ENCODE results near the gene PLEKHG3.

Gene PLEKHG3

DNA sequence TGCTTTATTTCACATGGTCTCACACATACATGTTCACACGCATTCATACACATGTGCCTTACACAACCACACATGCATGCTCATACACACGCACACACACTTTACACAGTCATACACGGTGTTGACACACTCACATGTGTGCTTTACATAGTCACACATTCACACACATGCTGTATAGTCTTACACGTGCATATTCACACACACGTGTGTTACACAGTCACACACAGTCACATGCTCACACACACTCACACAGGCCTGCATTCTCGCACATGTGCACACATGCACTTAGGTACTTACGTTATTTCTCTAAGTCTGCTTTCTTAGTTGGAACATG lies 18.0 kb upstream of the PLEKHG3 start:
- in situ Hi-C loops (cut with HindIII; ENCODE audit: low sequenced_read_pairs), result no loop called here

DNA sequence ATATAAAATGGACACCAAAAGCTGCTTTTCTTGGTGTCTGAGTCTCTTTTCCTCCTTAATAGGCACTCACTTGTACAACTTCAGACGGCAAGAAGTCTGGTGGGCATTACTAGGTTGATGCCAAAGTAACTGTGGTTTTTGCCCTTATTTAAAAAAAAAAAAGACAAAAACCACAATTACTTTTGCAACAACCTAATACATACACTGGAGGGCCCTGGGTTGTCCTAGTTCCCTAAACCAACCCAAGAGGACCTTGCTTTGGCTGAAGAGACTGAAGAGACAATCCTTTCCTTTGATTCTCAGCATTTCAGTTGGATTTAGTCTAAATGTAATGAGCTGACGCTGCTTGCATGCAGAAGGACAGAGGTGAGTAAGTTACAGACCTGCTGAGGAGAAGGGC lies 16.2 kb upstream of the PLEKHG3 start:
- in situ Hi-C loops (cut with HindIII; ENCODE audit: low sequenced_read_pairs), result no loop called here

DNA sequence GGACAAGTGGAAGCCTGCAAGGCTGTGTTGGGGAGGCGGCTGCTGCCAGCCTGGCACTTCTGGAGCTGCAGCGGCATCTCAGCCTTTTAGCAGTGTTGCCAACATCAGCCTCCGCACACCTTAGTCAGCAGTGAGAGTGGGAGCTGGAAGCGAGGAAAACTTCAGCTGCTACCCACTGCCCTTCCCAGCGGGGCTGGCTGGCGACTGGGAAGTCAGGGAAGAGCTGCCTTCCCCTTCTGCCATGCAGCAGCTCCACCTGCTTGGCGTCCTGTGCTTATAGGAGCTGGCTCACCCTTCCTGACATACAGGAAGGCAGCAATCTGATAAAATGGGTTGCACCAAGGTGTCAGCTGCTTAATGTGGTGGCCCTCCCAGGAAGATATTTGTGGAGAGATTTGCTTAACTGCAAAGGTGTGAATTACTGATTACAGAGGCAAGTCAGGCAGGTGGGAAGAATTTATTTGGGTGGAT lies 15.4 kb upstream of the PLEKHG3 start:
- in situ Hi-C loops (cut with HindIII; ENCODE audit: low sequenced_read_pairs), result no loop called here

DNA sequence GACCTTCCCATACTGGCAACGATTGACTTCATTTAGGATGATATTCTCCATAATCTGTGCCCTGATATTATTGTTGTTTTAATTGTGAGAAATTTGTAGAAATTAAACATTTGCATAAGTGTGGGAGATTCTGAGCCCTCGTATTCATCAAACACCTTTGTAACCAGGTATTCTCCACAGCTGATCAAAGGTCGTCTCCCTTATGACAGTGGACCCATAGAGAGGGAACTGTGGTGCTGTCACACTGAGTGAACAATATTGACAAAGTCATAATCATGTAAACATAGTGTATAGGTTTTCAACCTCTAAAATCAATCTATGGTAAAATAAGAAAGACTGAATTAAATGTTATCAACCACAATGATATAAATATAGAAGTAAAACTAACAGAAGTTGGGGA lies 14.9 kb upstream of the PLEKHG3 start:
- in situ Hi-C loops (cut with HindIII; ENCODE audit: low sequenced_read_pairs), result no loop called here

DNA sequence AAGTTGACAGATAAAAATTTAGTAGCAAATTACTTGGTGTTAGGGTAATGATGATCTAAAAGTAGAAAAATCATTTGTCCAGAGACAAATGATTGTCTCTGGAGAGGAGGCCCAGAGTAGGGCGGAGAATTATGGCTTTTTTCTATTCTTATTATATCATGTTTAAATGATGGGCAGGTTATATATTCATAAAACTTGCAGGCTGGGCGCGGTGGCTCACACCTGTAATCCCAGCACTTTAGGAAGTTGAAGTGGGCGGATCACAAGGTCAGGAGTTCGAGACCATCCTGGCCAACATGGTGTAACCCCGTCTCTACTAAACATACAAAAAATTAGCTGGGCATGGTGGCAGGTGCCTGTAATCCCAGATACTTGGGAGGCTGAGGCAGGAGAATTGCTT lies 13.6 kb upstream of the PLEKHG3 start:
- in situ Hi-C loops (cut with HindIII; ENCODE audit: low sequenced_read_pairs), result loop anchor here (10.0 kb wide), 1 partner anchor 64 kb away; no protein-coding TSS in a partner anchor

DNA sequence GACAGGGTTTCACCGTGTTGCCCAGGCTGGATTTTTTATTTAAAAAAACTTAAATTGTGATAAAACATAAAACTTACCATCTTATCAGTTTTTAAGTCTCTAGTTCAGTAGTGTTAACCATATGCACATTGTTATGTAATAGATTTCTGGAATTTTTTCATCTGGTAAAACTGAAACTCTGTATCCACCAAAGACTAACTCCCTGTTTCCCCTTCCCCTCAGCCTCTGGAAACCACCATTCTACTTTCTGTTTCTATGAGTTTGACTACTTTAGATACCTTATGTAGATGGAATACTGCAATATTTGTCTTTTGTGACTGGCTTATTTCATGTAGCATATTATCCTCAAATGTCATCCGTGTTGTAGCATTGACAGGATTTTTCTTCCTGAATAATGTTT lies 12.8 kb upstream of the PLEKHG3 start:
- in situ Hi-C loops (cut with HindIII; ENCODE audit: low sequenced_read_pairs), result loop anchor here (10.0 kb wide), 1 partner anchor 63 kb away; no protein-coding TSS in a partner anchor

DNA sequence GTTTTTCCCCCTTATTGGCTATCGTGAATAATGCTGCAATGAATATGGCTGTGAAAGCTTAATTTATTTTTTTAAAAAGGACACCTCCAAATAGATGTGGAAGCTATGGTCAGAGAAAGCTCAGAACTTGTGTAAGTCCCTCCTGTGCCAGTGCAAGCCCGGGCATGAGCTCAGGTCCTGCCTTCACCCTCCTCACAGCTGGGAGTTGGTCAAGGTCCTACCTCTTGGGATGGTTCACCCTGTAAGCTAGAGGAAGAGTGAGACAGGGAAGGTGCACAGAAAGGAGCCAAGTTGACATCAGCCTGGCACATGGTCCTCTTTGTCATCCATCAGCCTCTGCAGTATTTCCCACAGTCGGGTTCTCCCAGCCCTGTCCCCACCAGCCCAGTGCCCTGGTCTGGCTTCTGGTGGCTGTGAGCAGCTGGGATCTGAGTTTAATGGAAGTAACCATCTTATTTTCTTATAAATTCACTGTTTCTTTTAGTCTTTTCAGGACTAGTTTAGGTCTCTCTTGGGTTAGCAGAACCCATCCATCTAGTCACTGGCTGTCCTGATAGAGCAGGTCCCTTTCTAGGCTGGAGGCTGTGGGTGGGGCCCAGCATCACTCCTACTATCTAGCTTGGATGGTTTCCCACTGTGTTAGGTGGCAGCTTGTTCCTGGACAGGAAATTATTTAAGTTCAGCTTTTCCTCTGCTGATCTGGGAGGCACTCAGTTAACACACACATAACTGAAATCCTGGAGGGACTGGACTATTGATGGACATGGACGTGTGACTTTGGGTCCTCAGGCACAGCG lies 11.8 kb upstream of the PLEKHG3 start:
- in situ Hi-C loops (cut with HindIII; ENCODE audit: low sequenced_read_pairs), result loop anchor here (10.0 kb wide), 1 partner anchor 62 kb away; no protein-coding TSS in a partner anchor

DNA sequence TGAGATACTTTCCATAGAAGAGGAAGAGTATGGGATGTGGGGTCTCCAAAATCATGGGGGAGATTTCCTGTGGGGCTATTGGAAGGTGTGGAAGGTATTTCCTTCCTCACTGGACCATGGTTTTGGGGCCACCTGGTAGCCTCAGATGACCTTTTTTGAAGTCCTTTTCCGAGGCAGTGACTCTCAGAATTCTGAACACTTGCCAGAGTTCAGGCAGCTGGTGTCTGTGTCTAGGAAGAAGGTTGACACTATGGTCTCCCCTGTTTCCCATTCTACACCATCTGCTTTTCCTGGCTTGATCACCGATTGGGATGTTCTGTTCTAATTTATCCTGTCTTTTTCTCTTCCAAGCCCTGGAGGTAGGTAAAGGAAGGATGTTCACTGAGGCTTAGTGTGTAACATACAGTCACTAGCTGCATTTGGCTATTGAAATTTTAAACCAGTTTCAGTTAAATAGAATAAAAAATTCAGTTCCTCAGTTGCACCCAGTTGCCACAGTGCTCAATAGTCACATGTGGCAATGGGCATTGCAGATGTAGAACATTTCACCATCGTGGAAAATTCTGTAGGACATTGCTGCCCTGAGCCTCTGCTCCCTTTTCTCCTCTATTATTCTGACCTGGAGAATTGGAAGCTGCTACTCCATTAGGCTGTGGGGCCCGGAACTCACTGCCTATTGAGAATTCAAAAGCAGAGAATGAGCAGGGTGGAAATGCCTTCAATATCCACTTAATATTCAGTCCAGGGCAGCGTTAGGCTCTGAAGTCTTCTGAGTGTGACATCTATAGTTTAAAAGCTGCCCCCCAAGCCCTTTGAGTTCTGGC lies 11.0 kb upstream of the PLEKHG3 start:
- in situ Hi-C loops (cut with HindIII; ENCODE audit: low sequenced_read_pairs), result loop anchor here (10.0 kb wide), 1 partner anchor 62 kb away; no protein-coding TSS in a partner anchor

DNA sequence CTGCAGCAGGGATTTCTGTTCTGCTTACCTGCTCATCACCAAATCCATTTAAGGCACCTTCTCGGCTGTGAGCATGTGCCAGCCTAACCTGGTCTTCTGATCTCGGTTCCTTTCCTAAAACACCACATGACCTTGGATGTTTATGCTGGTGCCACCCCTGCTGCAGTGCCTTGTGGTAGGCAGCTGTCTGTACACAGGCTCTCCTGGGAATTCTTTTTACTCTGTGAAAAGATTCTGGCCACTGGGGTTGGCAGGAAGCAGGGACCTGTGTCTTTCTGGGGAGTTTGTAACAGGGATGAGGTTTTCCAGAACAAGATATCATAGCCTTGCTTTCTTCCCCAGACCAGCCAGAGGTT lies 10.4 kb upstream of the PLEKHG3 start:
- in situ Hi-C loops (cut with HindIII; ENCODE audit: low sequenced_read_pairs), result loop anchor here (10.0 kb wide), 1 partner anchor 61 kb away; no protein-coding TSS in a partner anchor

DNA sequence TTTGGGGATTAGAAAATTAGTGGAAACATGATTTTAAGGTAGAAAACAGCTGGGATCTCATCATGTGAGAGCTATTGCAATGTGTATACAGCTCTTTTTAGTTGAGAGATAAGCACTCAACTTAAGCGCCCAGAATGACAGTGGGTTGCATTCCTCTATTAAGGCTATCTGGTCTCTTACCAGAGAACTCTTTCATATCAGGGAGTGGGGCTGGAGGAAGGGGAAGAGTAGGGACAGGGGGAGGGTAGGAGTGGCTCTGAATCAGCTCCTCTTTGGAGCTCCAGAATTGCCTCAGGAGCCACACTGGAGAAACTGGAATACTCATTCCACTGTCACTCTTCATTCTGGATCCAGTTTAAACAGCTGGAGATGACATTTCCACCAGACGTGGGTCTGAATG lies 9.2 kb upstream of the PLEKHG3 start:
- in situ Hi-C loops (cut with HindIII; ENCODE audit: low sequenced_read_pairs), result loop anchor here (10.0 kb wide), 1 partner anchor 60 kb away; no protein-coding TSS in a partner anchor

DNA sequence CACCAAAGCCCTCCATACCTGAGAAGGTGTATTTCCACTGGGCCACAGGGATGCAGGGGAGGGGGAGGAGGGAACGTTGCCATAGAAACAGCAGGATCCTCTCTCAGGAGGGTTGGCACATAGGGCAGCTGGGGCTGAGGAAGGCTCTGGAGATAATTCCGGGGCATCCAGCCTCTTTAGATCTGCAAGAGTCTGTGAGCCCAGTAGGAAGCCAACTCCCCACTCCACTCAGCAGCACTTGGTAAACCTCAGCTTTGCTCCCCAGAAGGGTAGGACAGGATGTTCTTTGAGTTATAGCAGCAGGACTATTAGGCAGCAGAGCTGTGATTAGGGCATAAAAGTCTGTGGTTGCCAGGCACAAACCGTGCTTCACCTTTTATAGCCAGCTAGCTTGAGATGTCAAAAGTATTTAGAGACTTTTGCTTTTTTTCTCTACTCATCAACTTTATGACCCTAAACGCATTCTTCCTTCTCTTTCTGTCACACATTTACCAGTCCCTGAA lies 7.8 kb upstream of the PLEKHG3 start:
- in situ Hi-C loops (cut with HindIII; ENCODE audit: low sequenced_read_pairs), result loop anchor here (10.0 kb wide), 1 partner anchor 58 kb away; no protein-coding TSS in a partner anchor

DNA sequence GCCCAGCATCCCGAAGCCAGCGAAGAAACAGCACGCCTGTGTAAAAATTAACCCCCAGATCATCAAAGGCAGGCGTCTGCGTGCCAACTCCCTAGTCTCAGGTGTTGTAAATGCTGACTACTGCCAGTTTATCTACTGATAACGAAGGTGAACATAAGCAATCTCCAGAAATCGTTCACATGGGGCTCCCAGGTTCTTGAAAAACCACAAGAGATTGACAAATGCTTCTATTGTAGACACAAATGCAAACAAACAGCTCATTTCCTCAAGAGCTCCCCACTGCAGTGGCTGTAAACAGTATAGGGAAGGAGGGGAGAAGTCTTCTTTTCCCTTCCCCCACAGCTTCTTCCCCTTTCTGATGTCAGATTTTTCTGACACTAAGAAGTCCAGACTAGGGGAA lies 5.3 kb upstream of the PLEKHG3 start:
- in situ Hi-C loops (cut with HindIII; ENCODE audit: low sequenced_read_pairs), result loop anchor here (10.0 kb wide), 1 partner anchor 56 kb away; no protein-coding TSS in a partner anchor

DNA sequence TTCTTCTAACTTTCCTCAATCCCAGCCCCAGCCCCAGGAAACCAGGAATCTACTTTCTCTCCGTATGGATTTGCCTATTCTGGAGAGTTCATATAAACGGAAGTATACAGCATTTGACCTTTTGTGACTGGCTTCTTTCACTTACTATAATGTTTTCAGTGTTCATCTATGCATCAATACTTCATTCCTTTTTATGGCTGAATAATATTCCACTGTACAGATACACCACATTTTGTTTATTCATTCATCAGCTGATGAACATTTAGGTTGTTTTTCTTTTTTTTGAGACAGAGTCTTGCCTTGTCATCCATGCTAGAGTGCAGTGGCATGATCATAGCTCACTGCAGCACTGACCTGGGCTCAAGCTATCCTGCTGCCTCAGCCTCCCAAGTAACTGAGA lies 3.9 kb upstream of the PLEKHG3 start:
- in situ Hi-C loops (cut with HindIII; ENCODE audit: low sequenced_read_pairs), result no loop called here

DNA sequence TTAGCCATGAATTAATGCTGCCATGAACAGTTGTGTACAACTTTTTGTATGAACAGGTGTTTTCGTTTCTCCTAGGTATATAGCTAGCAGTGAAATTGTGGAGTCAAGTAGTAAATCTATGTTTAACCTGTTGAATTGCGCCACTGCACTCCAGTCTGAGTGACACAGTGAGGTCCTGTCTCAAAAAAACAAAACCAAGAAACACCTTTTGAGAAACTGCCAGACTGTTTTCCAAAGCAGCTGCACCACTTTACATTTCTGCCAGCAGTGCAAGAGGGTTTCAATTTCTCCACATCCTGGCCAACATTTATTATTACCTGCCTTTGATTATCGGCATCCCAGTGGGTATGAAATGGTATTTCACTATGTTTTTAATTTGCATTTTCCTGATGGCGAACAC lies 3.3 kb upstream of the PLEKHG3 start:
- in situ Hi-C loops (cut with HindIII; ENCODE audit: low sequenced_read_pairs), result no loop called here

DNA sequence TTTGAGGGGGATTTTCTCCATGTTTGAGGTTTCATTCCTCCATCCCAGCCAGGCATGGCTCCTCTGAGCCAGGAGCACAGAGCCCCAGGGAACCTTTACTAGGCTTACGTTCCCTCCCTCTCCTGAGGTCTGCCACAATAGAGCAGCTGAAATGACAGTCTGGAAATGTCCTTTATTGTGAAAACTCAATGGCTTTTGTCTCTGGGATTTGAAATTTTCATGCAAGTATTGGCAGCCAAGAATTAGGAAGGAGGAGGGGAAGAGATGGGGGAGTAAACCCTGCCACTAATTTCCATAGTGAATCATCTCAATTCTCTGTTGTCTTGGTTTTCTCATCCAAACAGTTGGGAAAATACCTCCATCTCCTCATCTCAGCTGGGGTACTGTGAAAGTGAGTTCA lies 2.6 kb upstream of the PLEKHG3 start:
- in situ Hi-C loops (cut with HindIII; ENCODE audit: low sequenced_read_pairs), result no loop called here

DNA sequence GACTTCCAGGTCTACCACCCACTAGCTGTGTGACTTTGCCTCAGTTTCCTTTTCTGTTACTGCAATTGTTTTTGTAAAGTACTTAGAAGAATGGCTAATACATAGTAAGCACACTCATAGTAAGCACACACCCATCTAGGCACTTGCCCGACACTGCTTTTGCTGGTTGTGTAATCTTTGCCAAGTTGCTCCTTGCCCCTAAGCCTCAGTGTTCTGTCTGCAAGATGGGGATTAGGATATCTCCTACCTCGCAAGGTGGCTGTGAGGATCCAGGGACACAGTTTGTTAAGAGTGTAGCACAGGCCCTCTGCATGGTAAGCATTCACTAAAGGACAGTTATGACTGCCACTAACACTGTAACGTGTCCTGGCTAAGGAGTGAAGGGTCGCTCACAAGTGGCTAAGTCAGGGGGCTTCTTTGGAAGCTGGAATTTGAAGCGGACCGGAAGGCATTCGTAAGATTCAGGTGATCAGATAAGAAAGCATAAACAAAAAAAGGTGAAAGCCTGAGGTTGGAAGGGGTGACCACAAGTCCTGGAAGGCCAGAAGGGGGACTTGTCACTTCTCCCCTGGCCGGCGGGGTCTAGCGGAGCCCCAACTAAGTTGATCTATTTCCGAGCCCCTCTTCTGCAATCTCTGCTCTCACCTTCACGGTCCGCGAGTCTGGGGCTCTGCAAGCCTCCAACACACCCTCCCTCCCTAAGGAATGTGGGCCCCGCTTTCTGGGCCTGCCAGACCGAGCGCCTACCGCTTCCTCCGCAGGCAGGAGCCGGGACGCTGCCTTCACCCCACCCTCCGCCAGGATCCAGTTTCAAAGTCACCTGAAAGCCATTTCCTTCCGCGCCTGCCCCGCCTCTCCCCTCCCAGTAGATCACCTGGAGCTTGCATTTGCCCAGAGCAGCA lies 1.5 kb upstream of the PLEKHG3 start:
- in situ Hi-C loops (cut with HindIII; ENCODE audit: low sequenced_read_pairs), result no loop called here

DNA sequence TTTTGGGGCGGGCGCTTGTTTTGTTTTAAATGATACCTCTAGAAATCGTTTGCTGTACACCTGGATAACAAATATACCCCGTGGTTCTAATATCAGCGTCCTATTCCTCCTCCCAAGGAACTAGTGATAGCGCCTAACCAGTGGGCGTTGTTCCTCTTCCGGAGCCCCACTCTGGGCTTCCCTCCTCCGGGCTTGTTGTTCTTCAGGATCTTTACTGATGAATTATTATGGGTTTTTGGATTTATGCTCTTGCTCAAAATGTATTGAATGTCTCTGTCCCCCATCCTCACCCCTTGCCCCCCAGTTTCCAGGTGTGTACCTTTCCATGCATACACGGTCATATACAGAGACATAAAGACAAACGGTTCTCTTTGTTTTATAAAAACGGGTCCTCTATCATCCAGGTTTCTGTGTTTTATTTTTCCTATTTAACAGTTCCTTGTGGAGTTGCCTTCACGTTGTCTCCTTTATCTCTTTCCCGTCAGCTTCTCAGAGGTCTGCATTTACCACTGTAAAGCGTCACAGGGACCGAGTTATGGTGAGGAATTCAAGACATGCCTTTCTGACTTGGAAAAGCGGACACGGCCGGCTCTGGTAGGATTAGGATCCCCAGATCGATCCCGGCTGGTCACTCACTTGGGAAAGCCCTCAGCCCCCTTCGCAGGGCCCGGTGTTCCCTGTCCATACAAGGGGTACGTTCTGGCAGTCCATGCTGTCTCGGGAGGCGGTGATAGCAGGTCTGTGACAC lies 655 bp upstream of the PLEKHG3 start:
- in situ Hi-C loops (cut with HindIII; ENCODE audit: low sequenced_read_pairs), result no loop called here

DNA sequence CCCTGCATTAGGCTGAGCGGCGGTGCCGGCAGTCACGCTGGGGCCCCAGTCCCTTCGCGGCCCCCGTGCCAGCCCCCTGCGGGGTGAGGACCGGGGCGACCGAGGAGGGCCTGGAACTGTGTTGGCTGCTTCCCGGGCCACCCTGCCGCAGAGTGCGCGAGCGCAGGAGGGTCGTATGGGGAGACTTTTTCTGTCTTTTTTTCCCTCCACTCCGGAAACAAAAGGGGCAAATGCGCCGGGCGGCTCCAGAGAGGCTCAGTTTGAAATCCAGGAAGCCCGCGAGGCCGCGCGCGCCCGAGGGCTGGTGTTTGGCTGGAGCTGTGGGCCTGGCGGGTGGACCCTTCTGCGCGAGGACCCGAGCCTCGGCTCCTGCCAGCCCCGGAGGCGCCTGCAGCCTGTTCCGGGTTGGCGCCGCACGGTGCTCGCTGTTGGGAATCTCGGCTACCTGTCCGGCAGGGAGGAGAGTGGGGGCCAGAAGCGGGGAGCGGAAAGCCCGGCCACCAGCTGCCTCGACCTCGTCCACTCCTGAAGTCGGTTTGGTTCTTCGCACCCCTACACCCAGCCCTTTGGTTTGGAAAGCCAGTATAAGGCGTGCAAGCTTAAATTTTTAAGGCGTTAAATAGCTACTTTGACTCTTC lies 638 bp downstream of the PLEKHG3 start:
- in situ Hi-C loops (cut with HindIII; ENCODE audit: low sequenced_read_pairs), result no loop called here

DNA sequence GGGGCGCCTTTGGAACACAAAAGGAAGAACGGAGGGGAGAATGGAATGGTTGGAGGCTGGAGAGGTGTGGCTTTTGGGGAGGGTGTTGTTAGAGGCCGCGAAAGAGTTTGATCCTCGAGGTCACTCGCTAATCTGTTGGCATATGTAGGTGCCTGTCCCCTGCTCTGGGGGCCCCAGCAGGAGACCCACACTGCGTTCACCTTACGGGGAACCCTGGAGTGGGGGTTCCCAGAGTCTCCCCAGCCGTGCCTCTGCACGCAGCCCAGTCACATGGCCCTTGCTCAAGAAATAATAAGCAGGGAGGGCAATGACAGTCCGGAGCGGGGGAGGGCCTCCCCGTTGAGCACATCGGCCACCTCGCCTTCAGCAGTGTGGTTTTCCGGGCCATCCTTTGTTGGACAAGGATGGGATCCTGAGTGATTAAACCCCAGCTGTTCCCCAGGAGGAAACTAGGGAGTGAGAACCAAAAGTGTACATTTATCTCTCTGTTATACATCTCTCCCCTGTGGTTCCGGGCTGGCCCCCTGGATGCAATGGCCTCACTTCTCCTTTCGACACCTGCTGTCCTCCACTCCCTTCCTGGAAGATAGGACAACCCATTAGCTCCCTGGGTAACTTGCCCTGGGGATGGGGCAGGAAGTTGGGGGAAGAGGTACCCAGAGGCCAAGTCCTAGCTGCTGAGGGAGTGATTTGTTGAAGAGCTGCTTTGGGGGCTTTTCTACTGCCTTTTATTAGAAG lies 1.3 kb downstream of the PLEKHG3 start:
- in situ Hi-C loops (cut with HindIII; ENCODE audit: low sequenced_read_pairs), result no loop called here

All from DLD1 (cell line).